ENCODE measurements around the gene CYP51A1.

The CYP51A1 gene

DNA sequence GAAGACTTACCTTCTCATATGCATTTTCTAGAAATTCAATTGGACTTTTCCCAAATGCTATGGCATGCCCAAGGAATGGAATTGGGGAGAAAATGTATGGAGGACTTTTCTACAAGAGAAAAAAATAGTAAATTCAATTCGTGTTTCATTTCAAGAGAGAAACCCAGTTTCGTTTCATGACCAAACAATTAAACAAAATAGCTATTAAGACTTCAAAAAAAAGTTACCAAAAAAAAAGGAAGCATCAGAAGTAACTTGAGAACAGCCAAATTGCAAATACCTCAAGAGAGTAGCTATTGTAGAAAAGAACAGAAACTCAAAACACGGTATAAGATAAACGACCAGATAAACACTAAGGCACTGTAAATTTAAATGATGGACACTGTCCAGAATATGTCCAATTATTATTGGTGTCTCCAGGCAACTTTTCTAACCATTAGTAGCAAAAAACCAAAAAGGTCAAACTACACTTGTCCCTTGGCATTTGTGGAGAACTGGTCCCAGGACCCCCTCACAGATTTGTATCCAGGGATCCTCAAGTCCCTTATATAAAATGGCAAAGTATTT, 2.4 kb downstream of the CYP51A1 start:
- TF ChIP-seq CREB1 (IDR thresholded peaks at IDR 0.05; ENCODE audit: low read depth) (no peak), FOXM1 (IDR thresholded peaks at IDR 0.05; ENCODE audit: borderline replicate concordance, low read depth) (no peak), TEAD4 (IDR thresholded peaks at IDR 0.05) (no peak), CEBPB (IDR thresholded peaks at IDR 0.05) (no peak), EGR1 (IDR thresholded peaks at IDR 0.05) (no peak), ZBTB7A (IDR thresholded peaks at IDR 0.05; ENCODE audit: low read depth) (no peak), NFIC (IDR thresholded peaks at IDR 0.05) (no peak), TCF12 (IDR thresholded peaks at IDR 0.05; ENCODE audit: low read depth) (no peak), TAF1 (IDR thresholded peaks at IDR 0.05; ENCODE audit: low read depth) (no peak)
- TF ChIP-seq, protein P1, sequence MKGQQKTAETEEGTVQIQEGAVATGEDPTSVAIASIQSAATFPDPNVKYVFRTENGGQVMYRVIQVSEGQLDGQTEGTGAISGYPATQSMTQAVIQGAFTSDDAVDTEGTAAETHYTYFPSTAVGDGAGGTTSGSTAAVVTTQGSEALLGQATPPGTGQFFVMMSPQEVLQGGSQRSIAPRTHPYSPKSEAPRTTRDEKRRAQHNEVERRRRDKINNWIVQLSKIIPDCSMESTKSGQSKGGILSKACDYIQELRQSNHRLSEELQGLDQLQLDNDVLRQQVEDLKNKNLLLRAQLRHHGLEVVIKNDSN (IDR thresholded peaks at IDR 0.05), result no peak
- TF ChIP-seq, protein P2, sequence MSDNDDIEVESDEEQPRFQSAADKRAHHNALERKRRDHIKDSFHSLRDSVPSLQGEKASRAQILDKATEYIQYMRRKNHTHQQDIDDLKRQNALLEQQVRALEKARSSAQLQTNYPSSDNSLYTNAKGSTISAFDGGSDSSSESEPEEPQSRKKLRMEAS (IDR thresholded peaks at IDR 0.05), result no peak

DNA sequence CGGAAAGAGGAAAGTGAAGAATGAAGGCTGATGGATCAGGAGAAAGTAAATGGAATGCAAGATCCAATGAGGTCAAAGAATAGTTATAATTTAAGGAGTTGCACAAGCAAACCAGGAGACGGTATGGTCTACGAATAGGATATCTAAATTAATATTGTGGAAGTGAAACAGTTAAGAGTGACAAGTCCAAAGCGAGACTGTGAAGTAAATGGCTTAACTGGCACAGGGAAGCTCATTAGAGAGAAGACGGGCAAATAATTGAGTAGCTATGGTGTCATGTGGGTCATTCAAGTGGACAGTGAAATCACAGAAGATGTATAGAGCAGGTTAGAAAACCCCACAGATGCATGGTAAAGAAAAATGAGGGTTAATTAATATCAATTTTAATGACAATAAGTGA, 3.2 kb downstream of the CYP51A1 start:
- TF ChIP-seq TEAD4 (IDR thresholded peaks at IDR 0.05), result no peak
- no peak for TF ChIP-seq ZBTB7A (IDR thresholded peaks at IDR 0.05; ENCODE audit: low read depth)
- no peak for TF ChIP-seq CREB1 (IDR thresholded peaks at IDR 0.05; ENCODE audit: low read depth)
- no peak for TF ChIP-seq NFIC (IDR thresholded peaks at IDR 0.05)
- no peak for TF ChIP-seq CEBPB (IDR thresholded peaks at IDR 0.05)

DNA sequence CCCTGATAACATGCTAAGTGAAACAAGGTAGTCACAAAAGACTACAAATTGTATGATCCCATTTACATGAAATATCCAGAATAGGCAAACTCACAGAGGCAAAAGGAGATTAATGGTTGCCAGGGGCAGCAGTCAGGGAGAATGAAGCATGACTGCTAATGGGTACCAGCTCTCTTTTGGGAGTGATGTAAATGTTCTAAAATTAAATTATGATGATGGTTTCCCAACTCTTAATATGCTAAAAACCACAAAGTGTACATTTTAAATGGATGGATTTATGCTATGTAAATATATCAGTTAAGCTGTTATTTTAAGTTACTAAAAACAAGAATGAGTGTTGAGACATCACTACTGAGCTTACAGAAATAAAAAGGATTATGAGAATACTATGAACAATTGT, 12.6 kb downstream of the CYP51A1 start:
- TF ChIP-seq FOXM1 (IDR thresholded peaks at IDR 0.05; ENCODE audit: borderline replicate concordance, low read depth) (no peak), YY1 (IDR thresholded peaks at IDR 0.05; ENCODE audit: low read depth) (no peak), NFIC (IDR thresholded peaks at IDR 0.05) (no peak), ZBTB7A (IDR thresholded peaks at IDR 0.05; ENCODE audit: low read depth) (no peak), CEBPB (IDR thresholded peaks at IDR 0.05) (no peak), CREB1 (IDR thresholded peaks at IDR 0.05; ENCODE audit: low read depth) (no peak), EP300 (IDR thresholded peaks at IDR 0.05; ENCODE audit: borderline replicate concordance) (no peak), TEAD4 (IDR thresholded peaks at IDR 0.05) (no peak), EGR1 (IDR thresholded peaks at IDR 0.05) (no peak), TAF1 (IDR thresholded peaks at IDR 0.05; ENCODE audit: low read depth) (no peak), TCF12 (IDR thresholded peaks at IDR 0.05; ENCODE audit: low read depth) (no peak), RAD21 (IDR thresholded peaks at IDR 0.05; ENCODE audit: low read depth) (no peak)
- TF ChIP-seq, protein P3, sequence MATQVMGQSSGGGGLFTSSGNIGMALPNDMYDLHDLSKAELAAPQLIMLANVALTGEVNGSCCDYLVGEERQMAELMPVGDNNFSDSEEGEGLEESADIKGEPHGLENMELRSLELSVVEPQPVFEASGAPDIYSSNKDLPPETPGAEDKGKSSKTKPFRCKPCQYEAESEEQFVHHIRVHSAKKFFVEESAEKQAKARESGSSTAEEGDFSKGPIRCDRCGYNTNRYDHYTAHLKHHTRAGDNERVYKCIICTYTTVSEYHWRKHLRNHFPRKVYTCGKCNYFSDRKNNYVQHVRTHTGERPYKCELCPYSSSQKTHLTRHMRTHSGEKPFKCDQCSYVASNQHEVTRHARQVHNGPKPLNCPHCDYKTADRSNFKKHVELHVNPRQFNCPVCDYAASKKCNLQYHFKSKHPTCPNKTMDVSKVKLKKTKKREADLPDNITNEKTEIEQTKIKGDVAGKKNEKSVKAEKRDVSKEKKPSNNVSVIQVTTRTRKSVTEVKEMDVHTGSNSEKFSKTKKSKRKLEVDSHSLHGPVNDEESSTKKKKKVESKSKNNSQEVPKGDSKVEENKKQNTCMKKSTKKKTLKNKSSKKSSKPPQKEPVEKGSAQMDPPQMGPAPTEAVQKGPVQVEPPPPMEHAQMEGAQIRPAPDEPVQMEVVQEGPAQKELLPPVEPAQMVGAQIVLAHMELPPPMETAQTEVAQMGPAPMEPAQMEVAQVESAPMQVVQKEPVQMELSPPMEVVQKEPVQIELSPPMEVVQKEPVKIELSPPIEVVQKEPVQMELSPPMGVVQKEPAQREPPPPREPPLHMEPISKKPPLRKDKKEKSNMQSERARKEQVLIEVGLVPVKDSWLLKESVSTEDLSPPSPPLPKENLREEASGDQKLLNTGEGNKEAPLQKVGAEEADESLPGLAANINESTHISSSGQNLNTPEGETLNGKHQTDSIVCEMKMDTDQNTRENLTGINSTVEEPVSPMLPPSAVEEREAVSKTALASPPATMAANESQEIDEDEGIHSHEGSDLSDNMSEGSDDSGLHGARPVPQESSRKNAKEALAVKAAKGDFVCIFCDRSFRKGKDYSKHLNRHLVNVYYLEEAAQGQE (IDR thresholded peaks at IDR 0.05; ENCODE audit: low read depth), result no peak
- TF ChIP-seq, protein P1 (IDR thresholded peaks at IDR 0.05), result no peak
- TF ChIP-seq, protein P2 (IDR thresholded peaks at IDR 0.05), result no peak

DNA sequence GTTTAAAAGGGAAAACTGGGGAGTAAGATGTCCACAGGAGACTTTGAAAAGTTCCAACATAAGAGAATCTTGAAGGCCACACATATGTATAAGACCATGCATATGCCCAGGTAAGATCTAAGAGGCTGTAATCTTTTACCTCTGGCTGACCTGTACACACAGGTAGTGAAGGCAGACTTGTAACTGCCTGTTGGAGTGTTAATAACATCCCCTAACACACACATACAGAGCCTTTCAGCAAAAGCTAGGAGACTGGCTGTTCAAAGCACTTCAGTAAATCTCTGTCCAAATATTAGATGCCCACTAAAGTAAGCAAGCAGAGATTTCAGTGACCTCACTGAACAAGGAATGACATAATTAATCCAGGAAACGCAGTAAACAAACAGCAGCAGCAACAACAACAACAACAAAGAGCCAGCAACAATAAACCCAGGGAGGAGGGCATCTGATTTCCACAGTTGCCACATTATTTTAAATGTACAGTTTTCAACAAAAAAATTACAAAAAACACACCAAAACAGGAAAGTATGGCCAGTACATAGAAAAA, 15.0 kb downstream of the CYP51A1 start:
- TF ChIP-seq CREB1 (IDR thresholded peaks at IDR 0.05; ENCODE audit: low read depth) (no peak), TCF12 (IDR thresholded peaks at IDR 0.05; ENCODE audit: low read depth) (no peak), EGR1 (IDR thresholded peaks at IDR 0.05) (no peak), YY1 (IDR thresholded peaks at IDR 0.05; ENCODE audit: low read depth) (no peak), TEAD4 (IDR thresholded peaks at IDR 0.05) (no peak), CEBPB (IDR thresholded peaks at IDR 0.05) (no peak), NFIC (IDR thresholded peaks at IDR 0.05) (no peak), TAF1 (IDR thresholded peaks at IDR 0.05; ENCODE audit: low read depth) (no peak), EP300 (IDR thresholded peaks at IDR 0.05; ENCODE audit: borderline replicate concordance) (no peak), FOXM1 (IDR thresholded peaks at IDR 0.05; ENCODE audit: borderline replicate concordance, low read depth) (no peak), ZBTB7A (IDR thresholded peaks at IDR 0.05; ENCODE audit: low read depth) (no peak), RAD21 (IDR thresholded peaks at IDR 0.05; ENCODE audit: low read depth) (no peak)
- TF ChIP-seq, protein P1 (IDR thresholded peaks at IDR 0.05), result no peak
- TF ChIP-seq, protein P3 (IDR thresholded peaks at IDR 0.05; ENCODE audit: low read depth), result no peak
- TF ChIP-seq, protein P2 (IDR thresholded peaks at IDR 0.05), result no peak

DNA sequence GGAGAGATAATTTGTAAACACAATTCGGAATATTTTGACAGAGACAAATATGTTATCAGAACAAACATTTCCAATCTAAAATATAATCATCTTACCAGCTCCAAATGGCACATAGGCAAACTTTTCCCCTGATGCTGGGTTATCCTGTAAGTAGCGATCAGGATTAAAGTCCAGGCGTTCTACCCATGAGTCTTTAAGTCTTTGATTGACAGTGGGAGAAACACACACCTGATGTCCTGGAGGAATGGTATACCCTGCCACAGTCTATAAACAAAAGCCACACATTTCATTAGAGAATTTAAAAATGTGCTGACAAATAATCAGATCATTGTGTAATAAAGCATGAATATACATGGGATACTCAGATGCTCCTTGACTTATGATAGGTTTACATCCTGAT, 17.3 kb downstream of the CYP51A1 start:
- no peak for TF ChIP-seq TAF1 (IDR thresholded peaks at IDR 0.05; ENCODE audit: low read depth)
- TF ChIP-seq, protein P2 (IDR thresholded peaks at IDR 0.05), result no peak
- TF ChIP-seq CEBPB (IDR thresholded peaks at IDR 0.05), result no peak
- no peak for TF ChIP-seq EP300 (IDR thresholded peaks at IDR 0.05; ENCODE audit: borderline replicate concordance)
- TF ChIP-seq, protein P3 (IDR thresholded peaks at IDR 0.05; ENCODE audit: low read depth), result no peak

Measured in Ishikawa (cell line).